CD4-positive, CD25-positive, alpha-beta regulatory T cell (primary cell): ENCODE measurements around the gene MBD1. TPM values are rescaled to one million over a fixed set of nuclear protein-coding genes. Genes with fewer than 3 reads are reported as not detected.
"Not testable (repeated sequence)": the region's sequence is repeated elsewhere in the genome, so short reads cannot be mapped to it uniquely, and the experiment has no call there.

Experiments used
- ATAC-seq, 2 donors: fragments of 150-1000 bp; cut with Tn5 transposase; one replicate each; pipeline ENCODE4 v1.10.0; 2021; ENCODE audit warnings: low read depth in 2 of 2, moderate number of reproducible peaks in 2 of 2, moderate library complexity in 1 of 2
- DNase-seq, 3 donors: peaks; one replicate each; pipeline versions ENCODE4 v3.0.0 to v3.0.0-alpha.2; 2012 to 2022; ENCODE audit warnings: mixed read lengths in 1 of 3
- H3K27ac ChIP-seq: one replicate; pipeline ENCODE4 v1.7.0; 2013; ENCODE audit warnings: mild to moderate bottlenecking, low read length; ENCODE audit not compliant: insufficient read depth, poor library complexity, severe bottlenecking
- H3K27me3 ChIP-seq: one replicate; pipeline ENCODE4 v1.7.0; 2013; ENCODE audit warnings: low read length; ENCODE audit not compliant: control insufficient read depth, insufficient read depth
- H3K36me3 ChIP-seq: one replicate; pipeline ENCODE4 v1.7.0; 2013; ENCODE audit warnings: mild to moderate bottlenecking, low read length, moderate library complexity; ENCODE audit not compliant: control insufficient read depth, insufficient read depth
- H3K4me1 ChIP-seq: 2 replicates; pipeline ENCODE4 v1.7.0; 2013; ENCODE audit warnings: mild to moderate bottlenecking, low read length; ENCODE audit not compliant: insufficient read depth, control insufficient read depth, poor library complexity, severe bottlenecking
- H3K4me3 ChIP-seq: one replicate; pipeline ENCODE4 v1.7.0; 2013; ENCODE audit warnings: low read depth, mild to moderate bottlenecking, low read length, moderate library complexity
- H3K9me3 ChIP-seq, 2 experiments: 1 replicate in 1 of 2; 2 replicates in 1 of 2; pipeline ENCODE4 v1.7.0; 2013; ENCODE audit warnings: low read length in 2 of 2, mild to moderate bottlenecking in 1 of 2, moderate library complexity in 1 of 2; ENCODE audit not compliant: control insufficient read depth in 2 of 2
- H3K27ac Mint-ChIP-seq, 3 donors: one replicate each; pipeline ENCODE4 v1.8.0; 2020 to 2022; ENCODE audit warnings: mild to moderate bottlenecking in 3 of 3, mixed read lengths in 3 of 3, moderate library complexity in 2 of 3
- H3K27me3 Mint-ChIP-seq: one replicate; pipeline ENCODE4 v1.8.0; 2022; ENCODE audit warnings: mild to moderate bottlenecking, mixed read lengths
- H3K36me3 Mint-ChIP-seq: one replicate; pipeline ENCODE4 v1.8.0; 2020; ENCODE audit warnings: mixed read lengths
- H3K4me1 Mint-ChIP-seq, 4 donors: one replicate each; pipeline ENCODE4 v1.8.0; 2020 to 2022; ENCODE audit warnings: mixed read lengths in 4 of 4, mild to moderate bottlenecking in 1 of 4
- H3K4me3 Mint-ChIP-seq, 4 donors: one replicate each; pipeline ENCODE4 v1.8.0; 2020 to 2022; ENCODE audit warnings: mild to moderate bottlenecking in 4 of 4, mixed read lengths in 4 of 4, moderate library complexity in 3 of 4
- H3K9me3 Mint-ChIP-seq, 7 donors: one replicate each; pipeline ENCODE4 v1.8.0; 2020 to 2022; ENCODE audit warnings: mixed read lengths in 7 of 7, mild to moderate bottlenecking in 3 of 7, moderate library complexity in 2 of 7
- polyA plus RNA-seq, 4 donors: library from polyadenylated mRNA; unstranded; fragments of 300-500 nt; fragmentation: Illumina TruSeq; gene quantifications; one replicate each; pipeline ENCODE4 v1.2.3, GENCODE V29; 2021
- total RNA-seq: library from RNA; stranded (reverse); gene quantifications from one replicate; pipeline ENCODE4 v1.2.3, GENCODE V29; 2022

The MBD1 gene
- total and polyA plus RNA-seq, 5 donors from 2014 or later: 25.2 to 94.4 (median 28.3) TPM

DNA sequence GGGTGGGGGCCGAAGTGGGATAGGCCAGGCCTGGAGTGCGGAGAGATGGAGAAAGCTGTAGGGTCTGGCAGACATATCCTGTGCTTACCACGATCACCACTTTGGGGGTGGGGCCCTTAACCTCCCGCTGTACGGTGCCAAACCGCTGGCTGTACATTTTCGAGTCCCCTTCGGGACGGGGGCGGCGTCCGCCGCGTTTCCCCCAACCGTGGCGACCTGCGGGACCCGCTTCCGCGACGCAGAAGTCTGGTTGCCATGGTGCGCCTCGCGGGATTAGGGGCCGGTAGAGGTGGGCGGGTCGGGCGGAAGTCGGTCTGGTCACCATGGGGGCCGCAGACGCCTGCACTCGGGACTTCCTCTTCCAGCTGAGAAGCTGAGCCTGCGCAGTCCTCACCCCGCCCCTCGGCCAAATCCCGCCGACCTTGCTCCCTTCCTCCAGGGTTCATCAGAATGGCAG is 15.0 kb downstream of the MBD1 start, which contains the start of gene CFAP53:
Gene CFAP53 (minus strand): TSS at position 248 of the 457 bp plus-strand sequence. CDS start 91 bp downstream, at position 157.
- peaks cover 19% of the 10 kb centered on the region for H3K36me3 ChIP-seq
- H3K36me3 Mint-ChIP-seq: peaks cover 13% of the 10 kb centered on the region
- no peaks in the 10 kb centered on the region for H3K27me3 ChIP-seq
- ATAC-seq: peak; percentile 87 to 93
- peaks cover 10% of the 10 kb centered on the region for H3K27me3 Mint-ChIP-seq
- H3K27ac ChIP-seq: peak within 1 kb of the TSS; percentile 50
- H3K9me3 ChIP-seq: no peaks in the 10 kb centered on the region
- H3K9me3 Mint-ChIP-seq: no peaks in the 10 kb centered on the region
- H3K4me1 Mint-ChIP-seq: peaks cover 6 to 31% (median 20%) of the 10 kb centered on the region in 4 donors
- peaks cover 26% of the 10 kb centered on the region for H3K4me1 ChIP-seq
- peak; percentile 77 to 92 (median 79) for DNase-seq
- peak within 1 kb of the TSS; percentile 67 for H3K4me3 ChIP-seq
- H3K27ac Mint-ChIP-seq: peak within 1 kb of the TSS; percentile 29 to 89 (median 85)
- H3K4me3 Mint-ChIP-seq: peak within 1 kb of the TSS; percentile 79 to 94 (median 88)

GRCh38 chr18:50262977-50263376 is 18.3 kb downstream of the MBD1 start:
- peaks cover 6 to 23% (median 18%) of the 10 kb centered on the region in 4 donors for H3K4me1 Mint-ChIP-seq
- no peaks in the 10 kb centered on the region for H3K27me3 ChIP-seq
- H3K36me3 Mint-ChIP-seq: peaks cover 2% of the 10 kb centered on the region
- H3K27ac ChIP-seq: no peak overlapping the region
- DNase-seq (no peak), ATAC-seq (no peak)
- no peaks in the 10 kb centered on the region for H3K36me3 ChIP-seq
- H3K4me3 Mint-ChIP-seq: peak overlapping the region in 2 of 4 donors; percentile 0 to 40
- no peaks in the 10 kb centered on the region for H3K9me3 Mint-ChIP-seq
- H3K9me3 ChIP-seq: no peaks in the 10 kb centered on the region
- H3K4me3 ChIP-seq: no peak overlapping the region
- peak overlapping the region in 1 of 3 donors; percentile 18 for H3K27ac Mint-ChIP-seq
- H3K4me1 ChIP-seq: peaks cover 19% of the 10 kb centered on the region
- peaks cover 21% of the 10 kb centered on the region for H3K27me3 Mint-ChIP-seq

- Mint-ChIP-seq H3K4me1 (peaks cover 0 to 7% (median 4%) of the 10 kb centered on the region in 4 donors), H3K36me3 (no peaks in the 10 kb centered on the region), H3K27ac (peak overlapping the region in 2 of 3 donors; percentile 12 to 20), H3K4me3 (no peak overlapping the region), H3K27me3 (peaks cover 21% of the 10 kb centered on the region), H3K9me3 (no peaks in the 10 kb centered on the region)
- Histone ChIP-seq H3K27ac (no peak overlapping the region), H3K9me3 (no peaks in the 10 kb centered on the region), H3K36me3 (no peaks in the 10 kb centered on the region), H3K4me3 (no peak overlapping the region), H3K27me3 (no peaks in the 10 kb centered on the region), H3K4me1 (no peaks in the 10 kb centered on the region)
- DNase-seq: no peak
- no peak for ATAC-seq
These were observed 30.4 kb downstream of the MBD1 start for GRCh38 chr18:50250935-50251334.

DNA sequence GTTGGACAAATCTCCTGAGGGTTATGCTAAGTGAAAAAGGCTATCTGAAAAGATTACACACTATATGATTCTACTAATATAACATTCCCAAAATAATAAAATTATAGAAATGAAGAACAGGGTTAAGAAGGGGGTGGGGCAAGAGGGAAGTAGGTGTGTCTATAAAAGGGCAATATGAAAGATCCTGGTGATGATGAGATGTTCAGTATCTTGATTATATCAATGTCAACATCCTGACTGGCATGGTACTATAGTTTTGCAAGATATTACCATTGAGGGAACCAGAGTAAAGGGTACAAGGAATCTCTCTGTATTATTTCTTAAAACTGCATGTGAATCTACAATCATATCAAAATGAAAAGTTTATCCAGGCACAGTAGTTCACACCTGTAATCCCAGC is 31.7 kb downstream of the MBD1 start:
- Mint-ChIP-seq H3K36me3 (no peaks in the 10 kb centered on the region), H3K27ac (peak overlapping the region in 1 of 3 donors; percentile 6), H3K27me3 (peaks cover 21% of the 10 kb centered on the region), H3K4me3 (no peak overlapping the region), H3K4me1 (peaks cover 0 to 7% (median 4%) of the 10 kb centered on the region in 4 donors), H3K9me3 (no peaks in the 10 kb centered on the region)
- DNase-seq (no peak), ATAC-seq (no peak)
- H3K4me1 ChIP-seq: no peaks in the 10 kb centered on the region
- H3K36me3 ChIP-seq: no peaks in the 10 kb centered on the region
- no peaks in the 10 kb centered on the region for H3K9me3 ChIP-seq
- no peak overlapping the region for H3K4me3 ChIP-seq
- no peak overlapping the region for H3K27ac ChIP-seq
- H3K27me3 ChIP-seq: no peaks in the 10 kb centered on the region

- Histone ChIP-seq H3K36me3 (no peaks in the 10 kb centered on the region), H3K27me3 (peaks cover 1% of the 10 kb centered on the region), H3K9me3 (no peaks in the 10 kb centered on the region), H3K4me3 (no peak overlapping the region), H3K27ac (no peak overlapping the region), H3K4me1 (no peaks in the 10 kb centered on the region)
- DNase-seq: no peak
- Mint-ChIP-seq H3K9me3 (peaks cover 0 to 1% (median 0%) of the 10 kb centered on the region in 7 donors), H3K36me3 (peaks cover 5% of the 10 kb centered on the region), H3K27ac (no peak overlapping the region), H3K4me3 (no peak overlapping the region), H3K4me1 (peaks cover 0 to 7% (median 4%) of the 10 kb centered on the region in 4 donors), H3K27me3 (peaks cover 27% of the 10 kb centered on the region)
- no peak for ATAC-seq
These were observed 33.8 kb downstream of the MBD1 start for GRCh38 chr18:50247561-50247960.

DNA sequence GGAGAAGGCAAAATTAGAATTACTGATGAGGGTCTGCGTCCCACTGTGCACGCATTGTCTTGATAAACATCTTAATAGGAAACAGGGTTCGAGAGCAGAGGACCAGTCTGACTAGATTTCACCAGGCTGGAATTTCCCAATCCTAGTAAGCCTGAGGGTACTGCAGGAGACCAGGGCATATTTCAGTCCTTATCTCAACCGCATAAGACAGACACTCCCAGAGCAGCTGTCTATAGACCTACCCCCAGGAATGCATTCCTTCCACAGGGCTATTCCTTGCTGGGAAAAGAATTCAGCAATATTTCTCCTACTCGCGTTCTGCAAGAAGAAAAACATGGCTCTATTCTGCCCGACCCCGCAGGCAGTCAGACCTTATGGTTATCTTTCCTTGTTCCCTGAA is 39.6 kb downstream of the MBD1 start:
- not testable (repeated sequence) for H3K36me3 ChIP-seq, H3K27ac ChIP-seq, H3K4me3 Mint-ChIP-seq, H3K27ac Mint-ChIP-seq, H3K4me1 ChIP-seq, H3K27me3 ChIP-seq, H3K36me3 Mint-ChIP-seq, H3K9me3 ChIP-seq, H3K4me3 ChIP-seq, ATAC-seq, H3K4me1 Mint-ChIP-seq, DNase-seq
- Mint-ChIP-seq H3K27me3 (peaks cover 13% of the 10 kb centered on the region), H3K9me3 (peaks cover 0 to 24% (median 5%) of the 10 kb centered on the region in 7 donors)

DNA sequence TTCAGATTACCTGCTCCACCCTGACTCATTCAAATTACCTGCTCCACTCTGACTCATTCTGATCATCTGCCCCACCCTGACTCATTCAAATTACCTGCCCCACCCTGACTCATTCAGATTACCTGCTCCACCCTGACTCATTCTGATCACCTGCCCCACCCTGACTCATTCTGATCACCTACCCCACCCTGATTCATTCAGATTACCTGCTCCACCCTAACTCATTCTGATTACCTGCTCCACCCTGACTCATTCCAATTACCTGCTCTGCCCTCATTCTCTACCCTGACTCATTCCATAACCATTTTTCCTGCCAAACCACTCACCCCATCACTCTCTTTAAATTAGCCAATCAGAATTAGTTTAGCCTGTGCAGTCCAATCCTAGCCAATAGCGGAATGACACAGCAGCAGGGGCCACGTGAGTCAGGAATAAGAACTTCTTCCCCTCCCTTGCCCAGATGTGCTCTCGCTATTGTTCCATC is 41.2 kb downstream of the MBD1 start:
- Mint-ChIP-seq H3K27me3 (peaks cover 10% of the 10 kb centered on the region), H3K4me1 (no peaks in the 10 kb centered on the region), H3K27ac (peak overlapping the region in 1 of 3 donors; percentile 82), H3K9me3 (peaks cover 0 to 24% (median 5%) of the 10 kb centered on the region in 7 donors), H3K36me3 (peaks cover 8% of the 10 kb centered on the region), H3K4me3 (no peak overlapping the region)
- ATAC-seq (no peak), DNase-seq (peak in 1 of 3 donors; percentile 48)
- H3K4me1 ChIP-seq: no peaks in the 10 kb centered on the region
- H3K4me3 ChIP-seq: no peak overlapping the region
- H3K36me3 ChIP-seq: no peaks in the 10 kb centered on the region
- no peak overlapping the region for H3K27ac ChIP-seq
- peaks cover 0 to 4% of the 10 kb centered on the region in 2 experiments for H3K9me3 ChIP-seq
- H3K27me3 ChIP-seq: peaks cover 7% of the 10 kb centered on the region

DNA sequence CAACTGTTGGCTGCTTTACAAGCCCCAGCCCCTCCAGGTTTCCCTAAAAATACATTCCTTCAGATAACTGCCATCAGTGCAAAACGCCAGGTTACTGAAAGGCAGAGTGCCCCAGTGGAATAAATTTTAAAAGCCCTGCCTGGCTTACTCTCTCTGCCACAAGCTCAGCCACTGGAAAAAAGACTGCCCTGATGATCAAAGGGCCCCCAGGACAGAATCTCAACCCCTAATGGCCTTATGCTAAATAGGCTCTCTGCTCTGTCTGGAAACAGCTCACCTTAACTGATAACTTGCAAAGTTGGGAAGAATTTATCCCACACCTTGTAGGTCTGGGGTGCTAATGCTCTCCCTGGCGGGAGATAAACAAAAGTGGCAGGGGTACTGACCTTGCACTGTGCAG is 48.9 kb downstream of the MBD1 start:
- Histone ChIP-seq H3K27ac (no peak overlapping the region), H3K4me3 (no peak overlapping the region), H3K9me3 (no peaks in the 10 kb centered on the region), H3K36me3 (no peaks in the 10 kb centered on the region), H3K27me3 (peaks cover 11% of the 10 kb centered on the region), H3K4me1 (no peaks in the 10 kb centered on the region)
- H3K27ac Mint-ChIP-seq: no peak overlapping the region
- ATAC-seq (no peak), DNase-seq (no peak)
- peaks cover 0 to 1% (median 0%) of the 10 kb centered on the region in 7 donors for H3K9me3 Mint-ChIP-seq
- no peaks in the 10 kb centered on the region for H3K36me3 Mint-ChIP-seq
- H3K4me1 Mint-ChIP-seq: no peaks in the 10 kb centered on the region
- no peak overlapping the region for H3K4me3 Mint-ChIP-seq
- peaks cover 17% of the 10 kb centered on the region for H3K27me3 Mint-ChIP-seq
